ENCODE data around the gene PTCHD4. TPM values are rescaled to one million over a fixed set of nuclear protein-coding genes. Genes with fewer than 3 reads are reported as not detected.
A peak's percentile ranks its signal among the peaks of the same experiment; 100 is the strongest.

PTCHD4 gene
- total RNA-seq, 1 donor from 2014 or later, result 2.1 TPM

- no peak for DNase-seq
Observed at GRCh38 chr6:48099713-48100587, 11.0 kb downstream of the PTCHD4 start.

- DNase-seq, result no peak
Observed at GRCh38 chr6:48098923-48099322, 12.1 kb downstream of the PTCHD4 start.

GRCh38 chr6:48092550-48093217 lies 18.3 kb downstream of the PTCHD4 start:
- no peak for DNase-seq

GRCh38 chr6:48090546-48090945 lies 20.5 kb downstream of the PTCHD4 start:
- no peak for DNase-seq

GRCh38 chr6:48087448-48087847 lies 23.5 kb downstream of the PTCHD4 start:
- no peak for DNase-seq

GRCh38 chr6:48086187-48086586 lies 24.8 kb downstream of the PTCHD4 start:
- no peak for DNase-seq

- DNase-seq, result no peak
Observed at GRCh38 chr6:48085131-48085741, 25.8 kb downstream of the PTCHD4 start.

- DNase-seq, result no peak
Observed at GRCh38 chr6:48084201-48084600, 26.8 kb downstream of the PTCHD4 start.

- peak; percentile 22 for DNase-seq
Observed at GRCh38 chr6:48080227-48081009, 30.6 kb downstream of the PTCHD4 start.

- DNase-seq, result peak; percentile 39
Observed at GRCh38 chr6:48078120-48078519, 32.9 kb downstream of the PTCHD4 start.

- no peak for DNase-seq
Observed at GRCh38 chr6:48075181-48075580, 35.8 kb downstream of the PTCHD4 start.

- DNase-seq, result no peak
Observed at GRCh38 chr6:48073976-48074767, 36.8 kb downstream of the PTCHD4 start.

GRCh38 chr6:48071833-48072232 lies 39.2 kb downstream of the PTCHD4 start:
- no peak for DNase-seq

- no peak for DNase-seq
Observed at GRCh38 chr6:48069280-48069679, 41.7 kb downstream of the PTCHD4 start.

- DNase-seq, result no peak
Observed at GRCh38 chr6:48068278-48069251, 42.4 kb downstream of the PTCHD4 start.

- DNase-seq, result no peak
Observed at GRCh38 chr6:48067886-48068277, 43.1 kb downstream of the PTCHD4 start.

GRCh38 chr6:48067148-48067712 lies 43.8 kb downstream of the PTCHD4 start:
- DNase-seq, result no peak

- no peak for DNase-seq
Observed at GRCh38 chr6:48061265-48061990, 49.6 kb downstream of the PTCHD4 start.
